NCI-H2227 treated with DMSO at 0.1 percent for 48 hours (cell line): ENCODE data around the gene TSPAN11.

Experiments used
- DNase-seq: peaks from one replicate; lab custom pipeline; 2025; lab: John Stamatoyannopoulos, UW

TSPAN11 gene

GRCh38 chr12:30959778-30960177 is 33.2 kb downstream of the TSPAN11 start:
- no peak for DNase-seq

DNA sequence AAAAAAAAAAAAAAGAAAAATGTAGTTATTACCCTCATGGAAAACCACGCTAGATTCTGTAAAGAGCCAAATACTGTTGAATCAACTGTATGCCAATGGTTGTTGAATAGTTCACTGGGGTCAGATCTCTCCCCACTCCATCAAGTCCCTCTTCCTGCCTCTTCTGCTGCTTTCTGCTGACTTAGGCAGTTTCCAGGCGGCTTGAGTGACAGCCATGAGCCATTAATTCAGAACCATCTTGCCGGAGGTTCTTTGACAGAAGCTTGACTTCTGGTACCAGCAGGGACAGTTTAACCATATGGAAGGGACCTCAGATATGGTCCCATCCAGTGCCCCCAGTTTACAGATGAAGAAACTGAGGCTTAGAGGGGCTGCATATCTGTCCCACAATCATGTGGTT is 34.5 kb downstream of the TSPAN11 start:
- no peak for DNase-seq

DNA sequence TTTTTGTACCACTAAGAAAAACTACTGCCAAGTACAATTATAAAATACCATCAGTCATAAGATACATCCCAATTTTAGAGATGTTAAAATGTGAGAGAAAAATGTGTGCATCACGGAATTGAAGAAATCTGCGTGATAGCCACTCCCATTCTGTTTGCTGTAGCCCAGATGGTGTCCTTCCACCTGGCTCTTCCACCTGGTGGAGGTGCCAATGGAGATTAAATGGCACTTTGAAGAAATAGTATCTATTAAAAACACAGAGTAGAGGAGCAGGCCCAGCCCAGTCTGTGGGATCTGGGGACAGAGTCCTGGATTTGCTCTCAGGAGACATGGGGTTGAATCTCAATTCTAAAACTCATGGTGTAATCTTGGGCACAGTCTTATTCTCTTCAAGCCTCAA is 35.5 kb downstream of the TSPAN11 start:
- DNase-seq: no peak

DNA sequence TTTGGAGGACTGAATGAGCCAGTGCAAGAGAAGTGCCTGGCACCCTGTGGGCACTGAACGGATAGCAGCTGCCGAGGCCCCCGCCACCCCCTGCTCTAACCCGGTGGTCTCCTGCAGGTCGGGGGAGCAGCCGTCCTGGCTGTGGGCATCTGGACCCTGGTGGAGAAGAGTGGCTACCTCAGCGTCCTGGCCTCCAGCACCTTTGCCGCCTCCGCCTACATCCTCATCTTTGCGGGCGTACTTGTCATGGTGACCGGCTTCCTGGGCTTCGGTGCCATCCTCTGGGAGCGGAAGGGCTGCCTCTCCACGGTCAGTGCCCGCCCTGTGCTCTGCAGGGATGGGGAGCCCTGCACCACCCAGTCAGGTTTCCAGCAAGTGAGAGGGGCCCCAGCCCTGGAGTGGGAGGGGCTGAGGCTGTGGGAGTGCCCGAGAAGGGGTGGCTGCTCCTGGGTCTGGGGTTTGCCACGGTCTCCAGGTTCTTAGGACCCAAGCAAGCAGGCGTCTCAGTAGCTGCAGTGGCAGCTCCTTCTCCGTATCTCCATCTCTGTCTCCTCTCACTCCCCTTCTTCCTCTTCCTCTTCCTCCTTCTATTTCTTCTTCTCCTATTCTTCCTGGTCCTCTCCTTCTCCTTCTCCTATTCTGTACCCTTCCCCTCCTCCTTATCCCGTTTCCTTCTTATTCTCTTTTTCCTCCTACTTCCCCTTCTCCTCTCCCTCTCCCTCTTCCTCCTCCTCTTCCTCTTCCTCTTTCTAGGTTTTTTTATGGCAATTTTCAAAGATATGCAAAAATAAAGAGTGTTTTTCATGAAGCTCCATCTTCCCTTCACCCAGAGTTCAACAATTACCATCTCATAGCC is 37.4 kb downstream of the TSPAN11 start:
- no peak for DNase-seq

DNA sequence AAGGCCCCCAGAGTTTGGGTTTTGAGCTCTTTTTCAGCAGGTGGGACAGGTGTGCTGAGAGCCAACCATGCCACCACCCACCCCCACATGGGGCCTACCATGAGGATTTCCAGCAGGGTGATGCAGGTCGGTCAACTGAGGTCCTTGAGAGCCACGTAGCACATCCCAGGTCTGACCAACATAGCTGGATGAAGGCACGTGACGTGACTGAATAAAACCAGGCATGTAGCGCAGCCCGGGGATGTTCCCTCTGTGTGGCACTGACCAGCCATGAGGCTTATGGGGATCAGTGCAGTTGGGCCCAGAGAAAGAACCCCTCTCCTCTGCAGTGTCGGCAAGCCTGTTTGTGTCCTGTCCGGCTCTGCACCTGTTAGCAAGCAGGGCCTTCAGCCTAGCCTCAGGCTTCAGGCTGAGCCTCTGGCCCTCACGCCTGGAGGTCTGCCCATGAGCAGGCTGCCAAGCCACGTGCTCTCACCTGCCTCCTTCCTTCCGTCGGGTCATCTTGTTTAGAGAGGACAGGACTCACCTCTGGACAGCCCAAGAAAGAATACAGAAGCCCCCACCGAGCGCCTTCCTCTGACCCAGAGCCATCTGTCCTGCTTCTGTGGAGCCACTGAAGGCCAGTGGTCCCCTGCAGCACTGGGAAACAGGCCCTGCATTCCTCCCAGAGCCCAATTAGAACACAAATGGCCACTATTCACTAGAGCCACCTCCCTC is 38.5 kb downstream of the TSPAN11 start:
- no peak for DNase-seq

DNA sequence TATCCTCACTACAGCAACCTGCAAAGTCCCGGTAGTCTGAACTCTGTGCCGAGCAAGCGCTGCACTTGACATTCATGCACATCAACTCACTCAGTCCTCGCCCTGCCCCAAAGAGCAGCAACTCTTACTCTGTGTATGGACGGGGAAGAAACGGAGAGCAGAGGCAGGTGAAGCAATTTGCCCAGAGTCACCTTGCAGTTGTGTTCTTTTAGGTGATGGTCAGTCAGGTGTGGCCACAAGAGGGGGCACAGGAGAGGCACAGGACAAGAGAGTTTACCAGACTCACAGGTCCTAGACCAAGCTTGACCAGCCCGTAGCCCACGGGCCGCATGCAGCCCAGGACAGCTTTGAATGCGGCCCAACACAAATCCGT is 39.1 kb downstream of the TSPAN11 start:
- DNase-seq: no peak

- DNase-seq: no peak
Observed at GRCh38 chr12:30967026-30967425, 40.5 kb downstream of the TSPAN11 start.

- DNase-seq: no peak
Observed at GRCh38 chr12:30968211-30968610, 41.7 kb downstream of the TSPAN11 start.

DNA sequence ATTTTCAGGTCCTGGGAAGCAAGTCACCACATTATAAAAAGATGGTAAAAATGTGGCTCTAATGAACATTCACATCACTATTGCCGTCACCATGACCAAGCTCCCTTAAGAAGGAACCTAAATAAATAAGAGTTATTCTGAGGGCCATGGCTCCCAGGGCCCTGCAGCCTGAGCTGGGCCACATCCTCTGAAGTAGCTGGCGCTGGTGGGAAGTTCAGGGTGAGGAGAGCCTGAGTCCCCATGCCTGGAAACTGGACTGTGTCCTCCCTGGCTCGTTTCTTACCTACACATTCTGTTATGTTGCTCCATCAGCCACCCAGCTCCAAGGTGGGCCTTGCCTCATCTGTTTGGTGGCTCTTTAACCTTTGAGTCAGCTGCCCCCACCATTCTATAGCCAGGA is 42.5 kb downstream of the TSPAN11 start:
- no peak for DNase-seq

DNA sequence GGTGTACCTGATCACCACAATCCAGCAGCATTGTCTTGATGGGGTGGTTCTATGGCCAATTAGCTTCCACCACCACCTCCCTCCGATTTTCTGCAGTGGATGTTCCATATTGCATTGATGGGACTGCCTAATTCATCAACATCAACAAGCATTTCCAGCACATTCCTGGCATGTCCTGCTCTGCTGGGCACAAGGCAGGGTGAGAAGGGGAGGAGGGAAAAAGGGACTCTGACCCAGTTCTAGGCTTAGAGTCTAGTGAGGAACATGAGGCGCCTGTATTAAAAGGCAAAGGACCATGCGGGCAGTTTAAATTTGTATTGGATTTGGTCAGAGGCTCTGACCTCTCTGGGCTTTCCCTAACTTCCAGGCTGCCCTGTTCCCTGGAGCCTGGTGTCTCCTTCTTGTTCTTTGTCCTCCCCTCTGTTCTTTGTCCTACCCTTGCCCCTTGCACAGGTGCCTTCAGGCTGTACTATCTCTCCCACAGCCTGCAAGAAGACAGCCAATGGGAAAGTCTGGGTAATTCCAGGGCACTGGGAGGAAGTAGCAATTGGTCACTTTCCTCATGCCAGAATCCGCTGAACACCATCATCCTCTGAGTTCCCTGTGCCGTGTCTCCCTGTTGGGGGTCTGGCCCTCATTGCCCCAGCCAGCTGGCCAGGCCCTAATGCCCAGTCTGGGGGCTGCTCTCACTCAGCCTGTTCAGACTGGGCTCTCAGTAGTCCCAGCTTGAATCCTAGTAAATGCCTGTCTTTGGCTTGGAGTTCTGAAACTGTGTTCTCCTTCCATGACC is 43.3 kb downstream of the TSPAN11 start:
- DNase-seq: no peak

DNA sequence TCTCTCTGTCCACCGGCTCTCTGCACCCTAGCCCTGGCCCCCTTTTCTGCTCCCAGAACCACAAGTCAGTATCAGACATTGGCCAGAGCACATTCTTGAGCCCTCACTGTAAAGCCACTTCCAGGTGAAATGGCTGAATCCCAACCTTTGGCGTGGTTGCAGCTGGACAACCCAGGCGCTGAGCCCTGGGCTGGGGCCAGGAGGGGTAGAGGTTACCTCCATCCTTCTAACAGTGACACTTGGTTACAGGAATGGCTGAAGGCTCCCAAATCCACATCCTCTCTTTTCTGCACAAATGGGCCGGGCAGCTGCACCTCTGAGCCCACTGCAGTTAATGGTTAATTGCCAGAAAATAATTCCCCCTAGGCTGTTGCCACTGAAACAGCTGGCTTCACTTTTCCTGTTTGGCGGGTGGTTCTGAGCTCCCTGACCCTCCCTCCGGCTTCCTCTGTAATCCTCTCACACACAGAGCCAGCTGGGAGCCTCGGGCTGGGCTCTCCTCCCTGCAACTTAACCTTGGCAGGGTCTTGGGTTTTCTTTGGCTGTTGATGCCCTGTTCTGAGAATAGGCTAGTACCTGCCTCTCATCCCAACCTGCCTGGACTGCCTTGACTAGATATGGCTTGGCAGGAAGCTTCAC is 44.1 kb downstream of the TSPAN11 start:
- DNase-seq: no peak

DNA sequence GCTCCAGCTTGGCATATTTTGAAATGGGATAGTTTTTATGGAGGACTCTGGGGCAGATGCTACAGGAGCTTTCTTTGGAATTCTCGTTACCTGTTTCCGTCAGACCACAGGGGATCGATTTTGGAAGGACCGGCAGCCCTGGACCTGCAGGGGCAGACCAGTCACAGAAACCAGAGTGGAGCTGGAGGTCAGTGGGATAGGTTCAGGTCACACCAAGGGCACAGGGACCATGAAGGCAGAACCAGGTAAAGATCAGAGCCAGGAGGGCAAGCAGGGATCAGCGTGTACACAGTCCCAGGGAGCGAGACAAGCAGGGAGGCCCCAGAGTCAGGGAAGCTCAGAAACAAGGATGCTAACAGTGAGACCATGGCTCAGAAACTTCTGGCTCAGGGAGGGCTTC is 45.5 kb downstream of the TSPAN11 start:
- DNase-seq: no peak

DNA sequence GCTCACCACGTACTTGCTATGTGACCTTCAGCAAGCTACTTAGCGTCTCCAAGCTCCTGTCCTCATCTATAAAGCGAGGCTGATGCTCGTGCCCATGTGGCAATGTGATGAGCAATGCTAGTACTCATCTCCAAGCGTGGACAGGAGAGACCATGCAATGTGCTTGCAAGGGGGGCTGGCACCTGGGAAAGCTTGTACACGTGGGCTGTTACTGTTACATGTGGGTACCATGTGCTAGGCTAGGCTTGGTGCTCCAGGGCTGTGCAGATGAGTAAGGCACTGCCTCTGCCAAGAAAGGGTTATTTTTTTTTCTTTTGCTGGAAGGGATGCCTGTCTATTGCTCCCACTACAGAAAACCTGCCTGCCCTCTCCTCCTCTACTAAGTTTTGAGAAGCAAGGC is 46.6 kb downstream of the TSPAN11 start:
- DNase-seq: no peak

- DNase-seq: no peak
Observed at GRCh38 chr12:30973830-30974229, 47.3 kb downstream of the TSPAN11 start.

GRCh38 chr12:30974746-30975500 is 48.4 kb downstream of the TSPAN11 start:
- no peak for DNase-seq

DNA sequence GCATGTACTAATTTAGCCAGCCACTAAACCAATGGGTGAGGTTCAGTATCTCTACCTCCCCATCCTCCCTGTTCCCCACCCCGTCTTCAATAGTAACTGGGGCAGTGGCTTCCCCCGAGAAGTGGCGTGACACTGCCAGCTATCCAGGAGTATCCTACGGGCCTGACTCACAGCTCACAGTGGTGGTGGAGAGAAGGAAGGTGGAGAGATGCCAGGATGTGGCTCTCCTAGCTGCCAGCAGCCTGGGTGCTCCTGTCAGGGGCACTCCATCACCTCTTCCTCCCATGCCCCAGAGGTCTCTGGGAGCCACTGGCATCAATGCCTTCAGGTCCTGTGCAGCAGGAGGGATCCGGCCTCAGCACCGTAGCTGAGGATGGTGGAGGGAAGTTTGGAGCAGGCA is 49.0 kb downstream of the TSPAN11 start:
- no peak for DNase-seq

DNA sequence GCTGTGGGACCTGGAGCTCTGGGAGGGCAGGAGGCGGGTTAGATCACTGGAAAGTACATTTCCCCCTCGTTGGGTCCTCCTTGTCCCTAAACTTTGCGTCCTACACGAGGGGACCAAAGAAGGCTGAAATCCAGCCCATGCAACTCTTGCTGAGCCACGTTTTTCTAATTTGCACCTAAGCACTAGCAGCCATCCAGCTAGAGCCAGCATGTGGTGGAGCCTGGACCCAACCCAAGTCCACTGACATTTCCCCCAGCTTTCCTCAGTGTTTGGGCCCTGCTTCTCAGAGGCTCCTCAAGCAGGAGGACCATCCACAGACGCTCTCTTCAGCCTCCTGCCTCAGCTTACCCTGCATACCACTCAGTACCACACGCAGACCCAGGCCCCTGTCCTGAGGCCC is 49.7 kb downstream of the TSPAN11 start:
- no peak for DNase-seq

GRCh38 chr12:30977124-30977523 is 50.6 kb downstream of the TSPAN11 start:
- DNase-seq: no peak

- DNase-seq: no peak
Observed at GRCh38 chr12:30977537-30978349, 51.2 kb downstream of the TSPAN11 start.

- no peak for DNase-seq
Observed at GRCh38 chr12:30978639-30979038, 52.1 kb downstream of the TSPAN11 start.
